ENCODE data around the gene SORCS3. TPM values are rescaled to one million over a fixed set of nuclear protein-coding genes. Genes with fewer than 3 reads are reported as not detected.

SORCS3 gene
- total and polyA plus RNA-seq, 2 of the 4 experiments (the other 2 are of a cell fraction), result not detected

GRCh38 chr10:105197598-105198364, 556.7 kb downstream of the SORCS3 start:
- no peak for DNase-seq
- ChIA-PET CTCF (no interaction called here), POLR2A (ENCODE audit: unreplicated experiment) (no interaction called here)
- no peak for ATAC-seq (ENCODE audit: low read depth)
- H3K27ac ChIP-seq (ENCODE audit: insufficient read depth, low read length), result no peak overlapping the region
- H3K56ac ChIP-seq (ENCODE audit: extremely low read depth, insufficient read depth, low read length), result no peak overlapping the region
- dilution Hi-C loops (cut with HindIII; ENCODE audit: low sequenced_read_pairs, unreplicated experiment), result no loop called here
- no peak overlapping the region for H4K91ac ChIP-seq (ENCODE audit: insufficient read depth, low read depth, low read length)
- in situ Hi-C loops (cut with MboI; ENCODE audit: low sequenced_read_pairs), result no loop called here
- H3K9me1 ChIP-seq (ENCODE audit: insufficient read depth, low read length), result no peaks in the 10 kb centered on the region
- no peak overlapping the region for H2AK9ac ChIP-seq (replicated peaks; ENCODE audit: low read depth, low read length, poor library complexity)
- H3K4me3 ChIP-seq (ENCODE audit: insufficient read depth, low read depth, low read length), result no peak overlapping the region
- no peak overlapping the region for H3K18ac ChIP-seq (ENCODE audit: low read depth, low read length)
- TF ChIP-seq ELK1 (IDR thresholded peaks at IDR 0.05; ENCODE audit: borderline replicate concordance, low read depth, low read length) (no peak), RFX5 (IDR thresholded peaks at IDR 0.05; ENCODE audit: low read depth, low read length) (no peak), USF2 (IDR thresholded peaks at IDR 0.05; ENCODE audit: low read depth, low read length) (no peak), CTCF (conservative IDR thresholded peaks at IDR 0.05; ENCODE audit: low read depth, low read length) (no peak), CEBPB (IDR thresholded peaks at IDR 0.05; ENCODE audit: low read depth, low read length) (no peak), MAZ (IDR thresholded peaks at IDR 0.05; ENCODE audit: borderline replicate concordance, low read depth, low read length) (no peak), POLR2A (IDR thresholded peaks at IDR 0.05; ENCODE audit: low read depth, low read length) (no peak), FOS (IDR thresholded peaks at IDR 0.05; ENCODE audit: low read depth, low read length) (no peak), SMC3 (IDR thresholded peaks at IDR 0.05; ENCODE audit: low read depth, low read length) (no peak), RAD21 (IDR thresholded peaks at IDR 0.05; ENCODE audit: low read length) (no peak), CHD1 (IDR thresholded peaks at IDR 0.05; ENCODE audit: low read depth, low read length) (no peak)
- H2BK20ac ChIP-seq (ENCODE audit: low read depth, low read length), result no peak overlapping the region
- no peak overlapping the region for H2BK15ac ChIP-seq (ENCODE audit: low read depth, low read length)
- intact Hi-C loops (cut with micrococcal nuclease), result no loop called here
- no peaks in the 10 kb centered on the region for H4K20me1 ChIP-seq (ENCODE audit: insufficient read depth, low read length)
- no peak overlapping the region for H2AK5ac ChIP-seq (ENCODE audit: low read depth, low read length)
- H2BK5ac ChIP-seq (ENCODE audit: low read depth, low read length, poor library complexity, severe bottlenecking), result no peak overlapping the region
- no peak overlapping the region for H3K4ac ChIP-seq (ENCODE audit: low read depth, low read length)
- H3K79me1 ChIP-seq (ENCODE audit: low read depth in 1 of 2, low read length in 2 of 2), result no peaks in the 10 kb centered on the region
- H3K4me1 ChIP-seq (ENCODE audit: control insufficient read depth, insufficient read depth, low read length), result no peaks in the 10 kb centered on the region
- no CpG with 5 or more reads among the region's 6 CpGs for WGBS, 2 experiments (ENCODE audit: extremely low coverage in 2 of 2, insufficient read length in 1 of 2)
- no peak overlapping the region for H3K9ac ChIP-seq (ENCODE audit: low read depth, low read length)
- no TSS peak for BruUV-seq (replicated peaks)
- H4K8ac ChIP-seq (ENCODE audit: low read depth in 2 of 2, low read length in 2 of 2), result no peak overlapping the region
- H3K36me3 ChIP-seq (ENCODE audit: control insufficient read depth, insufficient read depth, low read length), result no peaks in the 10 kb centered on the region
- H3K23ac ChIP-seq (ENCODE audit: low read depth, low read length), result no peak overlapping the region
- H3K27me3 ChIP-seq (ENCODE audit: control insufficient read depth, insufficient read depth, low read length), result no peaks in the 10 kb centered on the region
- H3K9me3 ChIP-seq (ENCODE audit: control insufficient read depth, insufficient read depth, low read length), result peaks cover 8% of the 10 kb centered on the region; the same call in 1 of the 2 replicates
- no peak overlapping the region for H2AFZ ChIP-seq (replicated peaks; ENCODE audit: low read length, poor library complexity)
- no peak overlapping the region for H3K14ac ChIP-seq (replicated peaks; ENCODE audit: low read depth, low read length)
- no peak overlapping the region for H2BK120ac ChIP-seq (ENCODE audit: low read depth, low read length)
- no peak overlapping the region for H3K4me2 ChIP-seq (ENCODE audit: low read depth, low read length)
- no peak overlapping the region for H4K5ac ChIP-seq (ENCODE audit: low read depth, low read length)

All from IMR-90 (cell line).